ENCODE data around the gene FBLIM1.

DNA sequence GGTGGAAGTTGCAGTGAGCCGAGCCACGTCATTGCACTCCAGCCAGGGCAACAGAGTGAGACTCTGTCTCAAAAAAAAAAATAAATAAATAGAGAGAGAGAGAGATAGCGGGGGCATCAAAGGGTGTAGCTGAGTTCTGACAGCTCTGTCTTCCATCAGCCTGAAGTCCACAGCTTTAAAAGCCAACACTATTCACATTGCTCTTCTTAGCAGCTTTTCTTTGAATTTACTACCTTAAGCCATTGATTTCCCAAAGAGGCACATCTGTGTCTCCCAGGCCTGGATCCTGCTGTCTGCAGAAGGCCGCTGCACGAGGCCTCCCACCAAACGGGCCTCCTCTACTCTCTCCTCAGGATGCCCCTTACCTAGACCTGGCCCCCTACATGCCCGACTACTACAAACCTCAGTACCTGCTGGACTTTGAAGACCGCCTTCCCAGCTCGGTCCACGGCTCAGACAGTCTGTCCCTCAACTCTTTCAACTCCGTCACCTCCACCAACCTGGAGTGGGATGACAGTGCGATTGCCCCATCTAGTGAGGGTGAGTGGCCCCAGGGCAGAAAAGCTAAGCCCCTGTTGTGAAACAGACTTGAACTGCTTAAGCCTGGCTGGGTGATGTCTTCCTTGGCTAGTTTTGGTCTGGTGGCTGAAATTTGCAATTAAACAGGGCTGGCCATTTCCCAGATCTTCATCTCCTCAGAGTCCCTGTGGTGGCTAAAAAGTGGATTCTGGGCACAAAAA is 39.0 kb upstream of the FBLIM1 start:
- TF ChIP-seq, protein P1, sequence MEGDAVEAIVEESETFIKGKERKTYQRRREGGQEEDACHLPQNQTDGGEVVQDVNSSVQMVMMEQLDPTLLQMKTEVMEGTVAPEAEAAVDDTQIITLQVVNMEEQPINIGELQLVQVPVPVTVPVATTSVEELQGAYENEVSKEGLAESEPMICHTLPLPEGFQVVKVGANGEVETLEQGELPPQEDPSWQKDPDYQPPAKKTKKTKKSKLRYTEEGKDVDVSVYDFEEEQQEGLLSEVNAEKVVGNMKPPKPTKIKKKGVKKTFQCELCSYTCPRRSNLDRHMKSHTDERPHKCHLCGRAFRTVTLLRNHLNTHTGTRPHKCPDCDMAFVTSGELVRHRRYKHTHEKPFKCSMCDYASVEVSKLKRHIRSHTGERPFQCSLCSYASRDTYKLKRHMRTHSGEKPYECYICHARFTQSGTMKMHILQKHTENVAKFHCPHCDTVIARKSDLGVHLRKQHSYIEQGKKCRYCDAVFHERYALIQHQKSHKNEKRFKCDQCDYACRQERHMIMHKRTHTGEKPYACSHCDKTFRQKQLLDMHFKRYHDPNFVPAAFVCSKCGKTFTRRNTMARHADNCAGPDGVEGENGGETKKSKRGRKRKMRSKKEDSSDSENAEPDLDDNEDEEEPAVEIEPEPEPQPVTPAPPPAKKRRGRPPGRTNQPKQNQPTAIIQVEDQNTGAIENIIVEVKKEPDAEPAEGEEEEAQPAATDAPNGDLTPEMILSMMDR (IDR thresholded peaks at IDR 0.05; ENCODE audit: insufficient read depth, low read length, poor library complexity, severe bottlenecking): no peak
- TF ChIP-seq EZH2phosphoT487 (conservative IDR thresholded peaks at IDR 0.05; ENCODE audit: low read length): no peak

Measured in SU-DHL-6 (cell line).